GM18873 (cell line): ENCODE measurements around the gene MAST2.

Source experiments
- ATAC-seq: cut with Tn5 transposase; IDR thresholded peaks from one replicate; pipeline ENCODE4 v1.9.1; 2021; ENCODE audit warnings: mild to moderate bottlenecking, moderate library complexity, moderate number of reproducible peaks; ENCODE audit not compliant: unreplicated experiment, low FRiP score

Gene MAST2

GRCh38 chr1:46011121-46011695 lies 207.8 kb downstream of the MAST2 start:
- no peak for ATAC-seq

GRCh38 chr1:46012236-46012635 lies 208.8 kb downstream of the MAST2 start:
- ATAC-seq = no peak

- ATAC-seq = no peak
Measured at GRCh38 chr1:46013581-46013980, 210.2 kb downstream of the MAST2 start.

GRCh38 chr1:46017876-46018503 lies 214.6 kb downstream of the MAST2 start:
- no peak for ATAC-seq

- ATAC-seq = no peak
Measured at GRCh38 chr1:46019348-46019747, 215.9 kb downstream of the MAST2 start.

- no peak for ATAC-seq
Measured at GRCh38 chr1:46020010-46020409, 216.6 kb downstream of the MAST2 start.

- ATAC-seq = no peak
Measured at GRCh38 chr1:46021046-46021996, 217.9 kb downstream of the MAST2 start.

- no peak for ATAC-seq
Measured at GRCh38 chr1:46026531-46026930, 223.1 kb downstream of the MAST2 start.

- no peak for ATAC-seq
Measured at GRCh38 chr1:46027788-46028573, 224.6 kb downstream of the MAST2 start.

- ATAC-seq = no peak
Measured at GRCh38 chr1:46030074-46030870, 226.9 kb downstream of the MAST2 start.

- ATAC-seq = no peak
Measured at GRCh38 chr1:46030876-46031660, 227.7 kb downstream of the MAST2 start.

- ATAC-seq = no peak
Measured at GRCh38 chr1:46034601-46035516, 231.4 kb downstream of the MAST2 start.

GRCh38 chr1:46036894-46037839 lies 233.8 kb downstream of the MAST2 start:
- ATAC-seq = no peak

GRCh38 chr1:46039571-46040052 lies 236.2 kb downstream of the MAST2 start:
- no peak for ATAC-seq

GRCh38 chr1:46041551-46041950 lies 238.1 kb downstream of the MAST2 start:
- no peak for ATAC-seq

GRCh38 chr1:46041974-46042373 lies 238.6 kb downstream of the MAST2 start:
- ATAC-seq = no peak
